ENCODE measurements around the gene TWIST2.

The TWIST2 gene

DNA sequence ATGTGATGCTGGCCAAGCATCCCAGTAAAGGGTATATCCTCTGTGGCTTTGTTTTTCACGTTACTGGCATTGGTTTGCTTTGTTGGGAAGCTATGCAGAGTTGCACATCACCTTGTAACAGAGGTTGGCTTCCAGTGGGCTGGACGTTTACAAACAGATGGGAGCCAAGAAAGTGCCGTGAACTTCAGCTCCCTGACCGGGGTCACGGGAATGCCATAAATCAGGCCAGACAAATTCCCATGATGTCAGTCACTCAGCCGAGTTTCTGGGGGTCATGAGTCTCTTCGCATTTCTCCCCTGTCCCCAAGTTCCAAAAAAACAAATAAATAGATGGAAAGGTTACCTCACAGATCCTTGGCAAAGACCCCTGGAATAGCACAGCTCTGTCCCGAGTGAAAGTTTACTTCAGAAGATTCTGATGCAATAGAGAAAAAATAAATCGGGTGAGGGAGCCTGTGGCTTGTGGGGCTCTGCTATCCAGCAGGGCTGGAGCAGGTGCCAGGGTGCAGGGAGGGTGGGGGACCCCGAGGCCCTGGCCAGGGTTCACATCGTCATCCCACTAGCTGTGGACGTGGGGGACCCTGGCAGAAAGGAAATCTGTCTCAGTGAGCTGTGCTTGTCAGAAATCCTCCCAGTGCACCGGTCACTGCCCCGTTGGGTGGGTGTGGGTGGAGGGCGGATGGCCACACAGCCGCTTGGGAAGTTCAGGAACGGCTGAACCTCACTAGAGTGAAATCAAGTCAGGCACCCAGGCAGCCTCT lies 27.8 kb downstream of the TWIST2 start:
- DNase-seq (ENCODE audit: insufficient read length, low spot score) = no peak
- TF ChIP-seq, protein P1, sequence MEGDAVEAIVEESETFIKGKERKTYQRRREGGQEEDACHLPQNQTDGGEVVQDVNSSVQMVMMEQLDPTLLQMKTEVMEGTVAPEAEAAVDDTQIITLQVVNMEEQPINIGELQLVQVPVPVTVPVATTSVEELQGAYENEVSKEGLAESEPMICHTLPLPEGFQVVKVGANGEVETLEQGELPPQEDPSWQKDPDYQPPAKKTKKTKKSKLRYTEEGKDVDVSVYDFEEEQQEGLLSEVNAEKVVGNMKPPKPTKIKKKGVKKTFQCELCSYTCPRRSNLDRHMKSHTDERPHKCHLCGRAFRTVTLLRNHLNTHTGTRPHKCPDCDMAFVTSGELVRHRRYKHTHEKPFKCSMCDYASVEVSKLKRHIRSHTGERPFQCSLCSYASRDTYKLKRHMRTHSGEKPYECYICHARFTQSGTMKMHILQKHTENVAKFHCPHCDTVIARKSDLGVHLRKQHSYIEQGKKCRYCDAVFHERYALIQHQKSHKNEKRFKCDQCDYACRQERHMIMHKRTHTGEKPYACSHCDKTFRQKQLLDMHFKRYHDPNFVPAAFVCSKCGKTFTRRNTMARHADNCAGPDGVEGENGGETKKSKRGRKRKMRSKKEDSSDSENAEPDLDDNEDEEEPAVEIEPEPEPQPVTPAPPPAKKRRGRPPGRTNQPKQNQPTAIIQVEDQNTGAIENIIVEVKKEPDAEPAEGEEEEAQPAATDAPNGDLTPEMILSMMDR (IDR thresholded peaks at IDR 0.05; ENCODE audit: insufficient read depth, missing control alignments) = no peak
- no peak for FAIRE-seq

DNA sequence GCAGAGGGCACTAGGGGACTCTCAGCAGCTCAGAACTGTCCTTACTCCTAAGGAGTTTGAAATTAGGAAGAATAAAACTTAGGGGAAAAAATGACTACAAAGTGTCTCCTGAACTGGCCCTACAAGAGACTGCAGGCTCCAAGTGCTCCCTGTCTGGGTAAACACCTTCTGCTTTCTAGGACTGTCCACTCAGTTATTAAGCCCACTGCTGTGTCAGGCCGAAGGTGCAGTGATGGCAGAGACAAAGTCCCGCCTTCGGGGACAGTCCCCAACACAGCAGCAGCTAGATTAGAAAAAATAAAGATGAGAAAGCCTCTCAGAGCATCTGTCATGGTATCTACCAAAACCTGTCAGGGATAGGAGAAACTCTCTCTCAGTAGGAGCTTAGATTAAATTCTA lies 28.3 kb downstream of the TWIST2 start:
- FAIRE-seq = no peak
- TF ChIP-seq, protein P1 (IDR thresholded peaks at IDR 0.05; ENCODE audit: insufficient read depth, missing control alignments) = no peak
- no peak for DNase-seq (ENCODE audit: insufficient read length, low spot score)

DNA sequence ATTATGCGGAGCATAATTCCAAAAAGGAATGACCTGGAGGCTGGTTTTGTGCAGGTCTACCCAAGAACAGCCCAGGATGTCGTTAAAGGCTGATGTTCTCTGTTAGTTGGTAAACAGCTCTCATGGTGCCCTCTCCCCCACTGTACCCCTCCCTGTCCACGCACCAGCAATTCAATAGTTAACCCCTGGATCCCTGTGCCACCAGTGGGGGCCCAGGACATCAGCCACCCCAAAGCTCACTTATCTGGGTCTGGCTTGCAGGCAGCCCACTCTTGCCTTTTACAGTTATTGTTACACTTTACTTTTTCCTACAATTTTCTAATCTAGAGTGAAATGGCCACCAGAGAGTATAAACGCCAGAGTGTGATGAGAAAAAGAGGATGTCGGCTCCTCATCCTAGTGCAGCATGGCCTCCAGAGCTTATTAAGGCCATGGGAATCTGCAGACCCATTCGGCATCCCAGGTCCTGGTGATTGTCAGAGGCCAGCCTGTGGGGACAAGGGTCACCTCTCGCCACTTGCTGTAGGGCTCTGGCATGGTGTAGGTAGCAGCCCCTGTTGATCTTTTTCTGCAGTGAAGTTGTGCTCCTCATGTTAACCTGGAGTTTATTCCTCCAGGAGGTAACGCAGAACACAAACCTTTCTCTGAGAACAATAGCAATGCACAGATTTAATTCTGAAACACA lies 30.3 kb downstream of the TWIST2 start:
- TF ChIP-seq, protein P1 (IDR thresholded peaks at IDR 0.05; ENCODE audit: insufficient read depth, missing control alignments) = no peak
- DNase-seq (ENCODE audit: insufficient read length, low spot score) (no peak), FAIRE-seq (no peak)

DNA sequence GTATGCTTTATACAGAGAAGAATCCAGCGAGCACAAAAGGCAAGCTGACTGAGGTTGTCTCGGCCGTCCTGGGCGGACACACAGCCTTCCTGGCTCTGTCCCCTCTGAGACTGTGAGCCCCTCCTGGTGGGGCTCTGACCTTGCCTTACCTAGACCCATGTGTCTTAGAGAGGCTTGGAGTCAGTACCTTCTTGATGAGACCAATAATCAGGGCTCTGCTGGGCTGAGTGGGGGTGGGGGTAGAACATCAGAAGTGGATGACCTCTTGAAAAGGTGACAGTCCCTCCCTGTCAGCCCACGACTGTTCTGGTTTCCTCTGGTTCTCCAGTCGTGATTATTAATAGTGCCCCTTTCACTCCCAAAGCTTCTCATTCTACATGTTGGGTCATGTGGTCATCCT lies 31.2 kb downstream of the TWIST2 start:
- FAIRE-seq (no peak), DNase-seq (ENCODE audit: insufficient read length, low spot score) (no peak)
- TF ChIP-seq, protein P1 (IDR thresholded peaks at IDR 0.05; ENCODE audit: insufficient read depth, missing control alignments) = no peak

DNA sequence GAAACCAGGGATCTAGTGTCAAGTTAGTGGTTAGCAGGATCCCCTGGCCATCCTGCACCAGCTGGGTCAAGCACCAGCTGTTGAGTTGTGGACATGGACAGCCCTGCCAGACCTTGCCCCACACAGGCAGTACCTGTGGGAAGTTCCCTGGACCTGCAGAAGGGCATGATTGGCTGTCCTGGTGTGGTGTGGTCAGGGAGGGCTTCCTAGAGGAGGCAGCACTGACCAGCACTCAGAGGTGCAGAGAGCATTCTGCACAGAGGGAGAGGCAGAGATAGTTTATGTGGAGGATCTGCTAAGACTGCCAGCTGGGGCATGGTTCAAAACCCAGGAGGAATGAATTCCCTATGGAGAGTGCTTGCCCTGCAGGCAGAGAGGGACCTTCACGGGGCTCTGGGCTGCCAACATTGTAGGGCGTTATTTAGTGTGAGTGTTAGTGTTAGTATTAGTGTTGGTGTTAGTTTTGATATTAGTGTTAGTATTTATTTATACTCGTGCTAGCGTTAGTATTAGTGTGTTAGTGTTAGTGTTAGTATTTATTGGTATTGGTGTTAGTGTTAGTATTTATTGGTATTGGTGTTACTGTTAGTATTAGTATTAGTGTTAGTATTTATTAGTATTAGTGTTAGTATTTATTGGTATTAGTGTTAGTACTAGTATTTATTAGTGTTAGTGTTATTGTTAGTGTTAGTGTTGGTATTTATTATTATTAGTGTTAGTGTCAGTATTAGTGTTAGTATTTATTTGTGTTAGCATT lies 31.9 kb downstream of the TWIST2 start:
- no peak for DNase-seq (ENCODE audit: insufficient read length, low spot score)
- FAIRE-seq = no peak

DNA sequence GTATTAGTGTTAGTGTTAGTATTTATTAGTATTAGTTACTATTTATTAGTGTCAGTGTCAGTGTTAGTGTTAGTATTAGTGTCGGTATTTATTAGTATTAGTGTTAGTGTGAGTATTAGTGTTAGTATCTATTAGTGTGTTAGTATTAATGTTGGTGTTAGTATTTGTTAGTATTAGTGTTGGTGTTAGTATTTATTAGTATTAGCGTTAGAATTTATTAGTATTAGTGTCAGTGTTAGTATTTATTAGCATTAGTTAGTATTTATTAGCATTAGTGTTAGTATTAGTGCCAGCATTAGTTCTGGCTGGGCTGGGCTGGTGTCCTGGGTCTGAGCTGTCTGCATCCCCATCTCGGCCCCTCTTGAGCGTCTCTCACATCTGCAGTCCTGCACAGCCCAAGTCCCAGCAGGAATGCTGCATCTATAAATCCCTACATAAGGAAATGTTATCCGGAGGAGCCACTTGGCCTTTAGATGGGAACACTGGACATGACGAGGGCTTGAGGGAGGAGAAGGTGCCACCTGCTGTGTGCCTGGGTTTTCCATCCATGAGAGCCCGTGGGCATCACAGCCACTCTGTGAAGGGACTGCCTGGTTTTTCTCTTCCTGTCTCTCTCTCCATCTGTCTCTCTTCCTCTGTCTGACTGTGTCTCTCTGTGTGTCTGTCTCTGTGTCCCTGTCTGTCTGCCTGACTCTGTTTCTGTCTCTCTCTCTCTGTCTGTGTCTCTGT lies 33.6 kb downstream of the TWIST2 start:
- FAIRE-seq (no peak), DNase-seq (ENCODE audit: insufficient read length, low spot score) (no peak)
- TF ChIP-seq, protein P1 (IDR thresholded peaks at IDR 0.05; ENCODE audit: insufficient read depth, missing control alignments) = no peak

More for the DNA sequence above, 31.9 kb downstream of the TWIST2 start:
- TF ChIP-seq, protein P1 (IDR thresholded peaks at IDR 0.05; ENCODE audit: insufficient read depth, missing control alignments) = no peak

Data from D721Med (cell line).